ENCODE results near the gene DHRSX. TPM values are rescaled to one million over a fixed set of nuclear protein-coding genes. Genes with fewer than 3 reads are reported as not detected.

The DHRSX gene
- total RNA-seq, 1 donor from 2014 or later = 30.4 TPM

- Histone ChIP-seq H3K27ac (ENCODE audit: low read depth, low read length) (no peak overlapping the region), H3K4me2 (ENCODE audit: low read length) (no peak overlapping the region), H3K9ac (ENCODE audit: low read length) (no peak overlapping the region), H3K4me1 (ENCODE audit: insufficient read depth, low read length) (peaks cover 10% of the 10 kb centered on the region), H3K4me3 (ENCODE audit: insufficient read depth, low read depth, low read length) (no peak overlapping the region), H3K79me2 (ENCODE audit: insufficient read depth, low read length) (peaks cover 15% of the 10 kb centered on the region), H4K20me1 (ENCODE audit: insufficient read depth, low read length) (peaks cover 10% of the 10 kb centered on the region), H3K9me3 (ENCODE audit: insufficient read depth, low read depth, low read length) (no peaks in the 10 kb centered on the region), H3K36me3 (ENCODE audit: insufficient read depth, low read length) (no peaks in the 10 kb centered on the region), H2AFZ (ENCODE audit: low read depth, low read length) (no peak overlapping the region), H3K27me3 (ENCODE audit: insufficient read depth, low read length) (no peaks in the 10 kb centered on the region)
- Mint-ChIP-seq H3K9me3 (ENCODE audit: unreplicated experiment) (no peaks in the 10 kb centered on the region), H3K27ac (ENCODE audit: unreplicated experiment) (no peak overlapping the region), H3K27me3 (ENCODE audit: low read depth, unreplicated experiment) (no peaks in the 10 kb centered on the region), H3K36me3 (ENCODE audit: low read depth, unreplicated experiment) (no peaks in the 10 kb centered on the region), H3K4me3 (ENCODE audit: unreplicated experiment) (no peak overlapping the region), H3K4me1 (ENCODE audit: low read depth, unreplicated experiment) (peaks cover 4% of the 10 kb centered on the region)
- no peak for TF ChIP-seq EZH2 (IDR thresholded peaks at IDR 0.05; ENCODE audit: insufficient read depth, low read length)
- TF ChIP-seq, protein P1, sequence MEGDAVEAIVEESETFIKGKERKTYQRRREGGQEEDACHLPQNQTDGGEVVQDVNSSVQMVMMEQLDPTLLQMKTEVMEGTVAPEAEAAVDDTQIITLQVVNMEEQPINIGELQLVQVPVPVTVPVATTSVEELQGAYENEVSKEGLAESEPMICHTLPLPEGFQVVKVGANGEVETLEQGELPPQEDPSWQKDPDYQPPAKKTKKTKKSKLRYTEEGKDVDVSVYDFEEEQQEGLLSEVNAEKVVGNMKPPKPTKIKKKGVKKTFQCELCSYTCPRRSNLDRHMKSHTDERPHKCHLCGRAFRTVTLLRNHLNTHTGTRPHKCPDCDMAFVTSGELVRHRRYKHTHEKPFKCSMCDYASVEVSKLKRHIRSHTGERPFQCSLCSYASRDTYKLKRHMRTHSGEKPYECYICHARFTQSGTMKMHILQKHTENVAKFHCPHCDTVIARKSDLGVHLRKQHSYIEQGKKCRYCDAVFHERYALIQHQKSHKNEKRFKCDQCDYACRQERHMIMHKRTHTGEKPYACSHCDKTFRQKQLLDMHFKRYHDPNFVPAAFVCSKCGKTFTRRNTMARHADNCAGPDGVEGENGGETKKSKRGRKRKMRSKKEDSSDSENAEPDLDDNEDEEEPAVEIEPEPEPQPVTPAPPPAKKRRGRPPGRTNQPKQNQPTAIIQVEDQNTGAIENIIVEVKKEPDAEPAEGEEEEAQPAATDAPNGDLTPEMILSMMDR (IDR thresholded peaks at IDR 0.05; ENCODE audit: insufficient read depth, low read depth, low read length) = no peak
- no peak for FAIRE-seq
- DNase-seq (ENCODE audit: low read depth) = no peak
These were observed 3.1 kb upstream of the DHRSX start for GRCh38 chrX:2503591-2504500.

DNA sequence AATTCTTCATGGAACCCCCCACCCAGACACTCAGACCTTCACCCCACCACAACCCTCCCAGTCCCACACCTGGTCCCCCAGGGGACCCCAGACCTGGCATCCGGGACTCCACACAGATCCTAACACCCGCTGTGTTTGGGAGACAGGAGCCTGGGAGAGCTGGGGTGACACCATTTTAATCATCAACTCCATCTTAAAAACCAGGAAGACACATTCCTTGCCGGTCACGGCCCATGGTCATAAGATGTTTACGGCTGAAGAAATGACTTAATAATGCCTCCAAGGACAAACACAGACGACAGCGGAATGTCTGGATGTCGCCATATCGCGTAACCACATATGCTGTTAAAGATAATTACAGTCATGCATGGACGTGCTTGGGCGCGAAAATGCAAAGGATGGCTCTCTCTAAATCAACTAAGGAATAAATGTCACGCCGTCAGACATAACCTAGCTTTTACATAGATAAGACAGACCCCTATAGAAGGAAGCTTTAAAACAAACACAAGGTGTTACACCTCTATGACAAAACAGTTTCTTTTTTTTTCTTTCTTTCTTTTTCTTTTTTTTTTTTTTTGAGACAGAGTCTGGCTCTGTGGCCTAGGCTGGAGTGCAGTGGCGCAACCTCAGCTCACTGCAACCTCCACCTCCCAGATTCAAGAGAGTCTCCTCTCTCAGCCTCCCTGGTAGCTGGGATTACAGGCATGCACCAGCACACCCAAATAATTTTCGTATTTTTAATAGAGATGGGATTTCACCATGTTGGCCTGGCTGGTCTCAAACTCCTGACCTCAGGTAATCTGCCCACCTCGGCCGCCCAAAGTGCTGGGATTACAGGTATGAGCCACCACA, 2.1 kb upstream of the DHRSX start:
- H3K36me3 ChIP-seq (ENCODE audit: insufficient read depth, low read length) = no peaks in the 10 kb centered on the region
- no peaks in the 10 kb centered on the region for H3K36me3 Mint-ChIP-seq (ENCODE audit: low read depth, unreplicated experiment)
- no peak overlapping the region for H2AFZ ChIP-seq (ENCODE audit: low read depth, low read length)
- peak overlapping the region; percentile 9 for H3K4me3 Mint-ChIP-seq (ENCODE audit: unreplicated experiment)
- peaks cover 13% of the 10 kb centered on the region for H3K4me1 Mint-ChIP-seq (ENCODE audit: low read depth, unreplicated experiment)
- FAIRE-seq = no peak
- peaks cover 25% of the 10 kb centered on the region for H3K79me2 ChIP-seq (ENCODE audit: insufficient read depth, low read length)
- H3K4me2 ChIP-seq (ENCODE audit: low read length) = no peak overlapping the region
- H3K27me3 ChIP-seq (ENCODE audit: insufficient read depth, low read length) = no peaks in the 10 kb centered on the region
- peak; percentile 10 for DNase-seq (ENCODE audit: low read depth)
- TF ChIP-seq, protein P1 (IDR thresholded peaks at IDR 0.05; ENCODE audit: insufficient read depth, low read depth, low read length) = no peak
- no peak for TF ChIP-seq EZH2 (IDR thresholded peaks at IDR 0.05; ENCODE audit: insufficient read depth, low read length)
- H3K27me3 Mint-ChIP-seq (ENCODE audit: low read depth, unreplicated experiment) = no peaks in the 10 kb centered on the region
- H3K9ac ChIP-seq (ENCODE audit: low read length) = no peak overlapping the region
- no peak overlapping the region for H3K27ac Mint-ChIP-seq (ENCODE audit: unreplicated experiment)
- no peak overlapping the region for H3K27ac ChIP-seq (ENCODE audit: low read depth, low read length)
- peaks cover 19% of the 10 kb centered on the region for H3K4me1 ChIP-seq (ENCODE audit: insufficient read depth, low read length)
- no peaks in the 10 kb centered on the region for H3K9me3 Mint-ChIP-seq (ENCODE audit: unreplicated experiment)
- H3K9me3 ChIP-seq (ENCODE audit: insufficient read depth, low read depth, low read length) = no peaks in the 10 kb centered on the region
- no peak overlapping the region for H3K4me3 ChIP-seq (ENCODE audit: insufficient read depth, low read depth, low read length)
- H4K20me1 ChIP-seq (ENCODE audit: insufficient read depth, low read length) = peaks cover 19% of the 10 kb centered on the region
